Thoracic aorta endothelial cell (primary cell): Measurements from ENCODE around the gene IVD. TPM values are rescaled to one million over a fixed set of nuclear protein-coding genes. Genes with fewer than 3 reads are reported as not detected.

ENCODE experiments used
- total RNA-seq: library from RNA; depleted of rRNA; stranded (reverse); fragments of >200 nt; gene quantifications from 2 replicates; pipeline ENCODE4 v1.2.3, GENCODE V29; 2012

Gene IVD
- 39.2 and 48.5 TPM in 2 replicates for total RNA-seq

GRCh38 chr15:40405501-40406381 lies at the start of gene IVD:
TSS of gene IVD (plus strand) at chr15:40405795. CDS start at chr15:40405828, 33 bp downstream.

GRCh38 chr15:40357723-40358470 lies 47.7 kb upstream of the IVD start, which contains the start of gene DISP2:
TSS of gene DISP2 (plus strand) at chr15:40358219. CDS start at chr15:40358322, 103 bp downstream.

GRCh38 chr15:40382580-40383456 lies 22.8 kb upstream of the IVD start, which contains the start of gene KNSTRN:
TSS of gene KNSTRN (plus strand) at chr15:40382721. CDS start at chr15:40382836, 115 bp downstream.

GRCh38 chr15:40440743-40441564 lies 35.4 kb downstream of the IVD start, which contains the start of gene BAHD1:
TSS of gene BAHD1 (plus strand) at chr15:40440953. CDS start at chr15:40458465, 17,512 bp downstream.

GRCh38 chr15:40470423-40471104 lies 65.0 kb downstream of the IVD start, which contains the start of gene CHST14:
TSS of gene CHST14 (plus strand) at chr15:40470984. CDS start at chr15:40471214, 230 bp downstream.

Other genes with a start within 250 kb of the IVD start
- 41.0 and 78.3 TPM in 2 replicates for gene BUB1B, start 244.7 kb upstream of the IVD start, total RNA-seq
- not detected in 2 replicates for gene PAK6, start 166.7 kb upstream of the IVD start, total RNA-seq
- gene ANKRD63, start 122.7 kb upstream of the IVD start, total RNA-seq = 0.13 and 0.22 TPM in 2 replicates
- gene PLCB2, start 97.9 kb upstream of the IVD start, total RNA-seq = 0.40 and 21.8 TPM in 2 replicates
- gene INAFM2, start 82.1 kb upstream of the IVD start, total RNA-seq = 24.2 and 30.9 TPM in 2 replicates
- gene CCDC9B, start 64.9 kb upstream of the IVD start, total RNA-seq = 25.6 and 32.7 TPM in 2 replicates
- gene PHGR1, start 54.8 kb upstream of the IVD start, total RNA-seq = not detected in 2 replicates
- 0.14 and 0.27 TPM in 2 replicates for gene DISP2, start 47.6 kb upstream of the IVD start, total RNA-seq
- gene KNSTRN, start 23.1 kb upstream of the IVD start, total RNA-seq = 53.6 and 83.1 TPM in 2 replicates
- gene BAHD1, start 35.2 kb downstream of the IVD start, total RNA-seq = 12.2 and 14.5 TPM in 2 replicates
- gene CHST14, start 65.2 kb downstream of the IVD start, total RNA-seq = 17.4 and 19.3 TPM in 2 replicates
- 19.8 and 24.1 TPM in 2 replicates for gene CCDC32, start 159.2 kb downstream of the IVD start, total RNA-seq
- gene RPUSD2, start 163.5 kb downstream of the IVD start, total RNA-seq = 10.0 and 10.6 TPM in 2 replicates
- gene KNL1, start 188.5 kb downstream of the IVD start, total RNA-seq = 62.6 and 107 TPM in 2 replicates